ENCODE results near the gene ADARB1. TPM values are rescaled to one million over a fixed set of nuclear protein-coding genes. Genes with fewer than 3 reads are reported as not detected.

The ADARB1 gene
- total and polyA plus RNA-seq, 9 of the 15 experiments (the other 6 are each of a cell fraction or from before 2014, with no cell fraction given): 6.7 to 16.0 (median 8.3) TPM

GRCh38 chr21:45029298-45029947 is 45.0 kb upstream of the ADARB1 start:
- Histone ChIP-seq H3K79me2 (ENCODE audit: control insufficient read depth, insufficient read depth, low read length) (no peaks in the 10 kb centered on the region), H3K9me3 (replicated peaks; ENCODE audit: control insufficient read depth, insufficient read depth, low read depth, low read length) (no peaks in the 10 kb centered on the region), H3K27ac (ENCODE audit: extremely low read depth, low read depth, low read length) (no peak overlapping the region), H3K4me1 (replicated peaks in 1 of 2; ENCODE audit: control insufficient read depth in 2 of 2, insufficient read depth in 2 of 2, low read length in 2 of 2) (peaks cover 0 to 39% of the 10 kb centered on the region in 2 experiments; a peak in 2 of 5 replicates), H3K4me3 (no peak overlapping the region), H3K9me1 (ENCODE audit: control insufficient read depth, insufficient read depth, low read length) (no peaks in the 10 kb centered on the region), H3K9ac (ENCODE audit: insufficient read depth in 1 of 2, low read depth in 2 of 2, low read length in 2 of 2) (no peak overlapping the region), H2AFZ (ENCODE audit: low read depth, low read length) (no peak overlapping the region), H3K36me3 (ENCODE audit: control insufficient read depth, insufficient read depth, low read length) (no peaks in the 10 kb centered on the region), H3K4me2 (ENCODE audit: insufficient read depth, low read length) (no peak overlapping the region), H3K27me3 (ENCODE audit: control insufficient read depth in 2 of 2, insufficient read depth in 2 of 2, low read length in 2 of 2) (peaks cover 55 to 77% of the 10 kb centered on the region in 2 experiments), H4K20me1 (replicated peaks; ENCODE audit: control insufficient read depth, insufficient read depth, low read length) (peaks cover 5% of the 10 kb centered on the region; the same call in 1 of the 2 replicates)
- ChIA-PET POLR2A (interaction anchor here (0.5 to 1.7 kb wide), 3 partner anchors 15 to 401 kb away, joined by 3 to 6 read pairs (median 5); no protein-coding TSS in a partner anchor), CTCF (ENCODE audit: low intra/inter-chr PET ratio) (interaction anchor here (0.7 kb wide), 1 partner anchor 14 kb away, joined by 3 read pairs; no protein-coding TSS in a partner anchor)
- no TSS peak for BruUV-seq (replicated peaks)
- TF ChIP-seq NR1H2 (CRISPR knock-in tag; IDR thresholded peaks at IDR 0.05) (no peak), SMAD2 (IDR thresholded peaks at IDR 0.05; ENCODE audit: low read depth, low read length) (no peak)
- TF ChIP-seq, protein P1, sequence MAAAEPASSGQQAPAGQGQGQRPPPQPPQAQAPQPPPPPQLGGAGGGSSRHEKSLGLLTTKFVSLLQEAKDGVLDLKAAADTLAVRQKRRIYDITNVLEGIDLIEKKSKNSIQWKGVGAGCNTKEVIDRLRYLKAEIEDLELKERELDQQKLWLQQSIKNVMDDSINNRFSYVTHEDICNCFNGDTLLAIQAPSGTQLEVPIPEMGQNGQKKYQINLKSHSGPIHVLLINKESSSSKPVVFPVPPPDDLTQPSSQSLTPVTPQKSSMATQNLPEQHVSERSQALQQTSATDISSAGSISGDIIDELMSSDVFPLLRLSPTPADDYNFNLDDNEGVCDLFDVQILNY (CRISPR knock-in tag; IDR thresholded peaks at IDR 0.05): no peak
- intact Hi-C loops (cut with micrococcal nuclease) (no loop called here), in situ Hi-C loops (cut with MboI) (no loop called here)
- WGBS (ENCODE audit: insufficient coverage, low coverage, missing lambda C conversion rate): 6% methylated on average over 14 of the region's 14 CpGs
- ATAC-seq (peak; percentile 82), DNase-seq (ENCODE audit: extremely low read depth in 1 of 4, low spot score in 3 of 4) (peak in 2 of 4 experiments; percentile 41 to 51), FAIRE-seq (peak; percentile 37)

Data from K562 (cell line).